Prostate gland (tissue), 2 donors: ENCODE data around the gene ZNF777.

Source experiments
- CTCF ChIP-seq, 4 experiments: fragments of 200-600 bp in 2 of 4; fragments of 450-650 bp in 2 of 4; sonication (generic) in 2 of 4; IDR thresholded peaks; 1 replicate in 3 of 4; 2 replicates in 1 of 4; pipeline ENCODE4 v1.5.1; 2016 to 2019; ENCODE audit warnings: antibody characterized with exemption in 4 of 4, mild to moderate bottlenecking in 2 of 4, moderate library complexity in 2 of 4
- POLR2A ChIP-seq: fragments of 450-650 bp; IDR thresholded peaks from one replicate; pipeline ENCODE4 v1.6.1; 2016; ENCODE audit warnings: antibody characterized with exemption, mild to moderate bottlenecking
- POLR2AphosphoS5 ChIP-seq: sonication (generic); formaldehyde crosslinking; IDR thresholded peaks from one replicate; pipeline ENCODE4 v1.6.1; 2017; ENCODE audit warnings: antibody characterized with exemption

- TF ChIP-seq CTCF (IDR thresholded peaks at IDR 0.05), result no peak
- TF ChIP-seq POLR2AphosphoS5, result no peak
- no peak for TF ChIP-seq POLR2A
Measured at GRCh38 chr7:149500910-149501309, 40.0 kb upstream of the ZNF777 start.
